CD4-positive, alpha-beta T cell treated with Interferon gamma for 1 hour (primary cell): ENCODE measurements around the gene SULT1C4.

Source experiments
- DNase-seq: peaks from one replicate; pipeline ENCODE4 v3.0.0-alpha.2; 2020

The SULT1C4 gene

GRCh38 chr2:108376774-108377173 lies 980 bp upstream of the SULT1C4 start:
- no peak for DNase-seq

GRCh38 chr2:108377401-108377800 lies 353 bp upstream of the SULT1C4 start:
- DNase-seq: no peak

- DNase-seq: no peak
Observed at GRCh38 chr2:108378851-108379250, 1.1 kb downstream of the SULT1C4 start.

GRCh38 chr2:108382196-108382595 lies 4.4 kb downstream of the SULT1C4 start:
- DNase-seq: no peak

GRCh38 chr2:108383146-108383830 lies 5.5 kb downstream of the SULT1C4 start:
- no peak for DNase-seq

GRCh38 chr2:108384662-108385393 lies 7.1 kb downstream of the SULT1C4 start:
- DNase-seq: no peak

GRCh38 chr2:108385411-108386071 lies 7.8 kb downstream of the SULT1C4 start:
- DNase-seq: no peak

- DNase-seq: no peak
Observed at GRCh38 chr2:108388045-108388444, 10.3 kb downstream of the SULT1C4 start.

- DNase-seq: no peak
Observed at GRCh38 chr2:108390340-108390739, 12.6 kb downstream of the SULT1C4 start.

GRCh38 chr2:108392029-108392428 lies 14.3 kb downstream of the SULT1C4 start:
- no peak for DNase-seq

GRCh38 chr2:108393197-108393596 lies 15.4 kb downstream of the SULT1C4 start:
- no peak for DNase-seq

- DNase-seq: no peak
Observed at GRCh38 chr2:108395155-108395554, 17.4 kb downstream of the SULT1C4 start.

GRCh38 chr2:108396845-108397244 lies 19.1 kb downstream of the SULT1C4 start:
- DNase-seq: no peak

GRCh38 chr2:108399479-108399878 lies 21.7 kb downstream of the SULT1C4 start:
- DNase-seq: no peak

GRCh38 chr2:108401800-108402199 lies 24.0 kb downstream of the SULT1C4 start:
- no peak for DNase-seq

- DNase-seq: no peak
Observed at GRCh38 chr2:108403494-108403893, 25.7 kb downstream of the SULT1C4 start.

GRCh38 chr2:108404784-108405397 lies 27.1 kb downstream of the SULT1C4 start:
- no peak for DNase-seq

- no peak for DNase-seq
Observed at GRCh38 chr2:108407864-108408729, 30.3 kb downstream of the SULT1C4 start.

GRCh38 chr2:108409768-108410167 lies 32.0 kb downstream of the SULT1C4 start:
- no peak for DNase-seq

- DNase-seq: no peak
Observed at GRCh38 chr2:108412995-108413710, 35.4 kb downstream of the SULT1C4 start.

- DNase-seq: no peak
Observed at GRCh38 chr2:108413711-108414095, 35.9 kb downstream of the SULT1C4 start.
